ENCODE results near the gene SPI1.

Gene SPI1

DNA sequence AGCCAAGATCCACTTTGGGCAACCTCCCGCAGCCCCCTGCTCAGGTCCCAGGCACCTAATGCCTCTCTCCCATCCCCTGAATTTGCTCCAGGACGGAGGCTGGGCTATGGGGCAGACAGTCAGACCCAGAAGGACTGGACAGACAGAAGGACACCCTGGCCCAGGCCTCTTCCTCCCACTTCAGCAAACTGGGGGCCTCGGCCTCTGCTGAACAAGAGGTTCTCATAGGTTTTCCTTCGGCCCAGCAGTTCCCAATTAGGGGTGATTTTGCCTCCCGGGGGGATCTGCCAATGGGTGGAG is 3.7 kb downstream of the SPI1 start:
- no peak overlapping the region for H3K27ac ChIP-seq
- TF ChIP-seq, protein P1, sequence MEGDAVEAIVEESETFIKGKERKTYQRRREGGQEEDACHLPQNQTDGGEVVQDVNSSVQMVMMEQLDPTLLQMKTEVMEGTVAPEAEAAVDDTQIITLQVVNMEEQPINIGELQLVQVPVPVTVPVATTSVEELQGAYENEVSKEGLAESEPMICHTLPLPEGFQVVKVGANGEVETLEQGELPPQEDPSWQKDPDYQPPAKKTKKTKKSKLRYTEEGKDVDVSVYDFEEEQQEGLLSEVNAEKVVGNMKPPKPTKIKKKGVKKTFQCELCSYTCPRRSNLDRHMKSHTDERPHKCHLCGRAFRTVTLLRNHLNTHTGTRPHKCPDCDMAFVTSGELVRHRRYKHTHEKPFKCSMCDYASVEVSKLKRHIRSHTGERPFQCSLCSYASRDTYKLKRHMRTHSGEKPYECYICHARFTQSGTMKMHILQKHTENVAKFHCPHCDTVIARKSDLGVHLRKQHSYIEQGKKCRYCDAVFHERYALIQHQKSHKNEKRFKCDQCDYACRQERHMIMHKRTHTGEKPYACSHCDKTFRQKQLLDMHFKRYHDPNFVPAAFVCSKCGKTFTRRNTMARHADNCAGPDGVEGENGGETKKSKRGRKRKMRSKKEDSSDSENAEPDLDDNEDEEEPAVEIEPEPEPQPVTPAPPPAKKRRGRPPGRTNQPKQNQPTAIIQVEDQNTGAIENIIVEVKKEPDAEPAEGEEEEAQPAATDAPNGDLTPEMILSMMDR (conservative IDR thresholded peaks at IDR 0.05): no peak
- no peak for TF ChIP-seq ZFX (IDR thresholded peaks at IDR 0.05)

DNA sequence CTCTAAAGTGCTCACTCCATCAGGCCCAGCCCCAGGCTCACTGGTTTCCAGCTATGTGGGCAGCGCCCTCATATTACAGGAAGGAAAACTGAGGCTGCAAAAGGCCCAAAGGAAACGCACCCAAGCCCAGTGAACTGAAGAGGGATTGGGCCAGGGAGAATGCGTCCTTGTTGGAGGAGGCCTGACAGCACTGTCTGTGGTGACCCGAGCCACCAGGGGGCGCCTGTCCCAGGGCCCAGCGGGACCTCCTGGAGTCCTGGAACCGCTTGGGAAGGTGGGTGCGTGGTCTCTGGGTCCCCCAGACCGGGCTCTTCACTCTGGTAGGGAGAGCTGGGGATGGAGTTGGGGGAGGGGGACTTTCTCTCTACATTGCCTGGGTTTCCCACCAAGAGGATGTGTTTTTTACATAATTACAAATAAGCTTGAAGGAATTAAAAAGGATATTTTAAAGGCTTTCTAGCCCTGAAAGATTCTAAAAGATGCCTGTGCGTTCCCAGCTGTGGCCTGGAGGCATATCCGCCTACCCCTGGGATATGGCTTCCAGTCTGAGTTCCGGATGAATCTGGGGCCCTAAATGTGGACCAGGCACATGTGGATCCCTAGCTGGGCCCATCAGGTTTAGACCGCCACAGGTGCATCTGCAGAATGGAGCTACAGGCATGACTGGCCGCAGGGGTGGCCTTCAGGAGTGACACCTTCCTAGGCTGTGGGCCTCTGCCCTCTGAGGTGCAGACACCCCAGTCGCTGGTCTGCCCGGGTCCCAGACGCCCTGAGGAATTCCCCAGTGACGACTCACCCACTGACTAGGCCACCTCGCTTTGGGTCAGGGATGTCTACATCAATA is 4.2 kb downstream of the SPI1 start:
- H3K27ac ChIP-seq: no peak overlapping the region

DNA sequence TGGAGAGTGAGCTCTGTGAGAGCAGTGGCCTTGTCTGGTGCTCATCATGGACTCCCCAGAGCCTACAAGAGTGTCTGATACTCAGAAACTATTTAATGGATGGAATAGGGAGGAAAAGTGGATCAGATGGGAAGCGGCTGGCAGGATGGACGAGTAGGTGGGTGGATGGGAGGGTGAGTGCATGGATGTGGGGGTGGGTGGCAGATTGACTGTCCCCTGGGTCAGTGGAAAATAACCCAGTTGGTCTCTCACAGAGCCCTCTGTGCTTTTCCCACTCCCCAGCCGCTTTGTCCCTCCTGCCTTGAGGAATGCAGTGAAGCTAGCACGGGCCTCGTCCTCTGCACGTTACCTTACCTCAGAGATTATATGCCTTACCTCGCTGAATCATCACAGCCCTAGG is 5.9 kb downstream of the SPI1 start:
- no peak overlapping the region for H3K27ac ChIP-seq
- TF ChIP-seq, protein P1 (conservative IDR thresholded peaks at IDR 0.05): no peak

More for the DNA sequence above, 4.2 kb downstream of the SPI1 start:
- TF ChIP-seq ZFX (IDR thresholded peaks at IDR 0.05): no peak
- TF ChIP-seq, protein P1 (conservative IDR thresholded peaks at IDR 0.05): peak; percentile 96

DNA sequence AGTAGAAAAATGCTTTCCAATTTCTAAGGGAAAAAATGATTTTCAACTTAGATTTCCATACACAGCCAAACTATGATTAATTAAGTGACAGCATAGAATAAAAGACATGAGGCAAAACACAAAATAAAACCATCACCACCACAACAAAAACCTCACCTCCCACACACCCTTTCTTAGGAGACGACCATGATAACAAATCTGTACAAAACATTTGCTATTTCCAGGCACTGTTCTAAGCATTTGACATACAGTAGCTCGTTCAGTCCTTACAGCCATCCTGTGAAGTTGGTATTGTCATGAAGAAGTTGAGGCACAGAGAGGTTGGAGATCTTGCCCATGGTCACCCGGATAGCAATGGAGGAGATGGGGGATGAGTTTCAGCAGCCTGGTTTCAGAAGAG is 8.7 kb downstream of the SPI1 start:
- no peak for TF ChIP-seq ZFX (IDR thresholded peaks at IDR 0.05)
- TF ChIP-seq, protein P1 (conservative IDR thresholded peaks at IDR 0.05): no peak
- H3K27ac ChIP-seq: no peak overlapping the region

DNA sequence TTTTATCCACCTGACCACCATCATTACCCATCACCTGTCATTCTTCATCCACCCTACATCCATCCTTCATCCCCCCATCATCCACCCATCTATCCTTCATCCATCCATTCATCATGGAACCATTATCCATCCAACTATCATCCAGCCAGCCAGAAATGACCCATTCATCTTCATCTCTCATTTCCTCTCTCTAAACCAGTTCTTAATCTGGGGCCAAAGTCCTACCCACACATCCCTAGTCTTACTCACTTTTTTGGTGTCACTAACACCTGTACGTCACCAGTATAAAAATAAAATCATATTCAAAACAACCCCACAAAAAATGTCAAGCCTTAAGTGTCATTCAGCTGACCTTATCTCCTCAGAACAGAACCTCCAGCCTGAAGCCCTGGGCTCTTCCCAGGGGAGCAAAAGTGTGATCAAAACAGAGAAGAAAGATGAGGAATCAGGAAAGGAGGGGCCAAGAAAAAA is 12.3 kb downstream of the SPI1 start:
- no peak overlapping the region for H3K27ac ChIP-seq
- TF ChIP-seq ZFX (IDR thresholded peaks at IDR 0.05): no peak
- TF ChIP-seq, protein P1 (conservative IDR thresholded peaks at IDR 0.05): no peak

DNA sequence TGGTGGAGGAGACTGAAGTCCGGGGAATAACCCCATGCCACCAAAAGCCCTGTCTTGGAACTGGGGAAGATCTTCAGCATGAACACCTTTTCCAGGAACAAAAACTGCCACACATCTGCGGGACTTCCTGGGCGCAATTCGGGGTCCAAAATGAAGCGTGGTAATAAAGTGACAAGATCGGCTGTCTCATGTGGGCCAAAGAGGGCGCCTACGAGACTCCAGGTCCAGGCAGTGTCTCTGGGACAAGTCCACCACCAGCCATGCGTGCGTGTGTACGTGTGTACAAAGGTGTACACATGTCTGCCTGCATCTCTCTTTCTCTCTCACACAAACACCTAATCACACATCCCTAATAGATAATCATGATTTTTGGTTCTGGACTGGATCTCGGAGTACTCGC is 16.9 kb downstream of the SPI1 start:
- no peak overlapping the region for H3K27ac ChIP-seq
- TF ChIP-seq ZFX (IDR thresholded peaks at IDR 0.05): no peak

DNA sequence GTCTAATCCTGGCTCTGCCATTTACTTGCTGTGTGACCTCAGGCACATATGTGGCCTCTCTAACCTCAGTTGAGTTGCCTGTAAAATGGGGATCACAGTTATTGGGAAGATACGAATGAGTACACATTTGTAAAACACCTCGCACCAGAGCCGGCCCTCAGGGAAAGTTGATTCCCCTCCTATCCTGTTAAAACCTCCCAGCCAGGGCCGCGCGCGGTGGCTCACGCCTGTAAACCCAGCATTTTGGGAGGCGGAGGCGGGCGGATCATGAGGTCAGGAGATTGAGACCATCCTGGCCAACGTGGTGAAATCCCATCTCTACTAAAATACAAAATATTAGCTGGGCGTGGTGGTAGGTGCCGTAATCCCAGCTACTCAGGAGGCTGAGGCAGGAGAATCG is 18.0 kb downstream of the SPI1 start:
- TF ChIP-seq ZFX (IDR thresholded peaks at IDR 0.05): no peak
- TF ChIP-seq, protein P1 (conservative IDR thresholded peaks at IDR 0.05): no peak
- no peak overlapping the region for H3K27ac ChIP-seq

DNA sequence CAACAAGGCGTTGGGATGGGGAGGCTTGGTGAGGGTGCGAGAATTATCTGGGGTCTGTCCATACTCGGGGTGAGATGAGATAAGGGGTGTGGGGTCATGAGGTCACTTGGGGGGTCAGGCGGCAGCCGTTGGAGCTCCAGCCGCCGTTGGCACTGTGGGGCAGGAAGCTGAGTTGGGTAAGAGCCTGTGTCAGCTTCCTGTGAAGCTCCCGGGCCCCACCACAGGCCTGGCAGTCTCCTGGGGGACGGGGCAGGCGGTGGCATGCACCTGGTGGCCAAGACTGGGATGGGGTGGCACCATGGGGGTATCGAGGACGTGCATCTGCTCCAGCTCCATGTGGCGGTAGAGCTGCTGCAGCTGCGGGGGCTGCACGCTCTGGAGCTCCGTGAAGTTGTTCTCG is 18.8 kb downstream of the SPI1 start:
- TF ChIP-seq, protein P1 (conservative IDR thresholded peaks at IDR 0.05): no peak
- TF ChIP-seq ZFX (IDR thresholded peaks at IDR 0.05): no peak
- H3K27ac ChIP-seq: no peak overlapping the region

Data from C4-2B (cell line).